AG09309 (cell line): Measurements from ENCODE around the gene PI16.

ENCODE experiments used
- DNase-seq: peaks from one replicate; pipeline ENCODE4 v3.0.0-alpha.2; 2010; ENCODE audit warnings: low read depth
- H3K4me3 ChIP-seq: 2 replicates; pipeline ENCODE4 v1.5.1; 2011; ENCODE audit warnings: mild to moderate bottlenecking, low read depth, low read length, moderate library complexity; ENCODE audit not compliant: control insufficient read depth
- TF ChIP-seq, protein P1 (sequence below): IDR thresholded peaks from 2 replicates; pipeline ENCODE4 v1.5.1; 2011; ENCODE audit warnings: mild to moderate bottlenecking, low read depth, low read length, inconsistent platforms; ENCODE audit not compliant: insufficient read depth, control insufficient read depth; ENCODE audit errors: missing control alignments

Gene PI16

GRCh38 chr6:36967757-36968156 lies 13.2 kb downstream of the PI16 start:
- DNase-seq, result no peak
- H3K4me3 ChIP-seq, result no peak overlapping the region
- TF ChIP-seq, protein P1, sequence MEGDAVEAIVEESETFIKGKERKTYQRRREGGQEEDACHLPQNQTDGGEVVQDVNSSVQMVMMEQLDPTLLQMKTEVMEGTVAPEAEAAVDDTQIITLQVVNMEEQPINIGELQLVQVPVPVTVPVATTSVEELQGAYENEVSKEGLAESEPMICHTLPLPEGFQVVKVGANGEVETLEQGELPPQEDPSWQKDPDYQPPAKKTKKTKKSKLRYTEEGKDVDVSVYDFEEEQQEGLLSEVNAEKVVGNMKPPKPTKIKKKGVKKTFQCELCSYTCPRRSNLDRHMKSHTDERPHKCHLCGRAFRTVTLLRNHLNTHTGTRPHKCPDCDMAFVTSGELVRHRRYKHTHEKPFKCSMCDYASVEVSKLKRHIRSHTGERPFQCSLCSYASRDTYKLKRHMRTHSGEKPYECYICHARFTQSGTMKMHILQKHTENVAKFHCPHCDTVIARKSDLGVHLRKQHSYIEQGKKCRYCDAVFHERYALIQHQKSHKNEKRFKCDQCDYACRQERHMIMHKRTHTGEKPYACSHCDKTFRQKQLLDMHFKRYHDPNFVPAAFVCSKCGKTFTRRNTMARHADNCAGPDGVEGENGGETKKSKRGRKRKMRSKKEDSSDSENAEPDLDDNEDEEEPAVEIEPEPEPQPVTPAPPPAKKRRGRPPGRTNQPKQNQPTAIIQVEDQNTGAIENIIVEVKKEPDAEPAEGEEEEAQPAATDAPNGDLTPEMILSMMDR, result no peak

DNA sequence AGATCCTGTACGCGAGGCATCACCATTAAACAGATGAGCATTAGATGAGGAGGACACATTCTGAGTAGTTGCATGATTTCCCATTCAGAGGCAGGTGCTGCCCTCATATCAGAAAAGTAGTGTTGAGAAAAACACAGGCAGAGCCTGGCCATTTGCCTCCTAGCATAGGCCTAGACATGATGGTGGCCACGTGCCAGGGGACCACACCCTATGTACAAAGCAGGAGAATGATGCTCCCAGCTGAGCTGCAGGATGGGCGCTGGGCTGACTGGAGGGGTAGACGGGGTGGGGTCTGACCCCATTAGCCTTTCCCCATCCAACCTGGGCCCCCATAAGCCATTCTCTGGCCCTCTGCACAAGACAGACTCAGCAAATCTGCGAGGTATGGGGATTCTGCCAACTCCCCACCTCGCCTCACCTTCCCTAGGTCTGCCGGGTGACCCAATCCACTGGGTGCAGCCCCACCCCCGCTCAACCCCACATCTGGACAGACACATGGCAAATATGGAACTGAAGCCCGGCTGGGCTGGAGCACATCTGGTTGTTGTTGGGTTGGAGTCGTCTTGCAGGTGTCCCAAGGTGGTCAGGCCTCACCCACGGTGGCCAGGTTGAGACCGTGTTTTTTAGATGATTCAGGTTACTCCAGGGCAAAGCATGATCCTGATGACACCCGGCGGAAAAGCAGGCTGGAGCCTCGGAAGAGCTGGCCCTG lies 13.9 kb downstream of the PI16 start:
- H3K4me3 ChIP-seq, result no peak overlapping the region
- no peak for DNase-seq
- TF ChIP-seq, protein P1, result no peak

- no peak for DNase-seq
- TF ChIP-seq, protein P1, result no peak
- no peak overlapping the region for H3K4me3 ChIP-seq
Observed at GRCh38 chr6:36969240-36969691, 14.7 kb downstream of the PI16 start.

GRCh38 chr6:36969988-36970891 lies 15.7 kb downstream of the PI16 start:
- TF ChIP-seq, protein P1, result no peak
- no peak for DNase-seq
- no peak overlapping the region for H3K4me3 ChIP-seq

DNA sequence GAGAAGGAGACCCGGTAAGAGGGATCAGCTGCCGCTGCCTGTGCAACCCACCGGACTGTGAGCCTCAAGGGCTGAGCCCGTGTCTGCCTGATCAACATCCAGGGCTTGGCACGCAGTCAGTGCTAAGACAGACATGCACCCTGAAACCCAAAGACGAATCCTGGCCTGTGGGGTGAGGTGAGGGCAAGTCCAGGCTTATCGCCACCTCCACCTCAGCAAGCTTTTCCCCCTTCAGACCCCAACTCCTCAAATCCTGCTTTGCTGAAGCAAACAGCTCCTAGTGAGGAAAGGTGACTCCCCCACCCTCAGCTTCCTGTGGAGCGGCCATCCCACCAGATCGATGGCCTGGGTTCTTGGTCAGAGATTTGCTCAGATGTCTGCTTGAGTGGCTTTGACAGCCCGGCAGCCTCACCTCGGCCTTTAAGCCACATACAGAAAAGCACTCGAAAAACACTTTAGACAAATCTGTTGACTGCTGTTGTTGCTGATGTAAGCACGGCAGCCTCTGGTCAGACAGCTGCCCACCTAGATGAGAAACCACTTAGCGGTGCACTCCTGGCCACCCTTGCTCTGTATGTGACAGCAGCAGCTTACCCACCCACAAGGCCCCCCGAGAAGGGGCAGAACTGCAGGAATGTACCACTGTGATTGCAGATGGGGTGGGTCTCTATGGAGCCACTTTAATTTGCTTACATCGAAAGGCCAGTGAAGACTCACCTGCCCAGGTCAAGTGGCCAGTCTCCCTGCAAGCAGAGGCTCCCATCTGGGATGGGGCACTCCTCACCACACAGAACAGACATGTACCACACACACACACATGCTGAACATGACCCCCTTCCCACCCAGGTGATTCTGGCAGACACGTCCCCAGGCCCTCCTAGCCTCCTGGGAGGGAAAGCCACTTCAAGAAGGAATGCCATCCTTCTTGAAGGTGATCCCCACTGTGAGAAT lies 16.6 kb downstream of the PI16 start:
- TF ChIP-seq, protein P1, result no peak

More for the DNA sequence above, 16.6 kb downstream of the PI16 start:
- no peak overlapping the region for H3K4me3 ChIP-seq
- no peak for DNase-seq
